HepG2 (cell line): Measurements from ENCODE around the gene SULT2B1. TPM values are rescaled to one million over a fixed set of nuclear protein-coding genes. Genes with fewer than 3 reads are reported as not detected.

Experiments
- FOXM1 ChIP-seq: sonication (generic); formaldehyde crosslinking; IDR thresholded peaks from 2 replicates; pipeline ENCODE4 v1.5.0; 2020; ENCODE audit warnings: missing genetic modification reagents
- KDM4B ChIP-seq: sonication (generic); formaldehyde crosslinking; IDR thresholded peaks from 2 replicates; pipeline ENCODE4 v1.4.0; 2020; ENCODE audit warnings: missing genetic modification reagents
- PTBP1 ChIP-seq: fragments of 200-400 bp; formaldehyde crosslinking; IDR thresholded peaks from 2 replicates; pipeline ENCODE4 v1.6.1; 2018; ENCODE audit warnings: low read length, low read depth; ENCODE audit not compliant: poor library complexity, severe bottlenecking
- TARDBP ChIP-seq: sonication (generic); formaldehyde crosslinking; IDR thresholded peaks from 2 replicates; pipeline ENCODE4 v1.8.0; 2022; ENCODE audit warnings: mild to moderate bottlenecking, missing genetic modification reagents
- ZNF530 ChIP-seq: sonication (generic); formaldehyde crosslinking; IDR thresholded peaks from 2 replicates; pipeline ENCODE4 v1.5.0; 2020; ENCODE audit warnings: low read depth, mild to moderate bottlenecking, missing genetic modification reagents
- ZNF558 ChIP-seq: sonication (generic); formaldehyde crosslinking; IDR thresholded peaks from 2 replicates; pipeline ENCODE4 v1.9.0; 2022; ENCODE audit warnings: mild to moderate bottlenecking, missing genetic modification reagents, borderline replicate concordance
- ZNF619 ChIP-seq: sonication (generic); formaldehyde crosslinking; IDR thresholded peaks from 2 replicates; pipeline ENCODE4 v1.4.0; 2020; ENCODE audit warnings: mild to moderate bottlenecking, missing genetic modification reagents
- polyA plus RNA-seq, 8 experiments: library from polyadenylated mRNA; depleted of rRNA in 3 of 8; stranded (reverse) in 7 of 8; unstranded in 1 of 8; fragments of >200 nt; fragmentation: Illumina TruSeq in 4 of 8; extraction: Trizol in 4 of 8; gene quantifications; 2 replicates each; pipeline versions ENCODE4 v1.2.1 to v1.2.3, GENCODE V29; 2011 to 2016; ENCODE audit warnings: low read depth in 4 of 8, missing spikeins in 1 of 8, mixed read lengths in 1 of 8; ENCODE audit not compliant: insufficient read depth in 1 of 8
- total RNA-seq, 5 experiments: library from RNA; depleted of rRNA; stranded (reverse); fragments of >200 nt; fragmentation: Illumina TruSeq; extraction: Trizol; gene quantifications; 2 replicates each; pipeline ENCODE4 v1.2.3, GENCODE V29; 2016; ENCODE audit warnings: low read depth in 1 of 5
- TF ChIP-seq, protein P1 (sequence below): sonication (generic); formaldehyde crosslinking; IDR thresholded peaks from 2 replicates; pipeline ENCODE4 v1.4.0; 2020; ENCODE audit warnings: missing genetic modification reagents
- TF ChIP-seq, protein P2 (sequence below): sonication (generic); formaldehyde crosslinking; IDR thresholded peaks from 2 replicates; pipeline ENCODE4 v1.5.1; 2020; ENCODE audit warnings: missing genetic modification reagents, mild to moderate bottlenecking, borderline replicate concordance
- TF ChIP-seq, protein P3 (sequence below): sonication (generic); formaldehyde crosslinking; conservative IDR thresholded peaks from 2 replicates; pipeline ENCODE4 v1.4.0; 2020; ENCODE audit warnings: mild to moderate bottlenecking, missing genetic modification reagents, moderate library complexity
- TF ChIP-seq, protein P4 (sequence below): IDR thresholded peaks from 2 replicates; pipeline ENCODE4 v1.6.1; 2016; ENCODE audit warnings: low read depth
- TF ChIP-seq, protein P5 (sequence below): sonication (generic); formaldehyde crosslinking; IDR thresholded peaks from 2 replicates; pipeline ENCODE4 v1.5.1; 2020; ENCODE audit warnings: missing genetic modification reagents, mild to moderate bottlenecking, borderline replicate concordance

SULT2B1 gene
- total and polyA plus RNA-seq, 2 of the 13 experiments (the other 11 are each of a cell fraction or from before 2014, with no cell fraction given): 0.13 TPM; not detected in 1

DNA sequence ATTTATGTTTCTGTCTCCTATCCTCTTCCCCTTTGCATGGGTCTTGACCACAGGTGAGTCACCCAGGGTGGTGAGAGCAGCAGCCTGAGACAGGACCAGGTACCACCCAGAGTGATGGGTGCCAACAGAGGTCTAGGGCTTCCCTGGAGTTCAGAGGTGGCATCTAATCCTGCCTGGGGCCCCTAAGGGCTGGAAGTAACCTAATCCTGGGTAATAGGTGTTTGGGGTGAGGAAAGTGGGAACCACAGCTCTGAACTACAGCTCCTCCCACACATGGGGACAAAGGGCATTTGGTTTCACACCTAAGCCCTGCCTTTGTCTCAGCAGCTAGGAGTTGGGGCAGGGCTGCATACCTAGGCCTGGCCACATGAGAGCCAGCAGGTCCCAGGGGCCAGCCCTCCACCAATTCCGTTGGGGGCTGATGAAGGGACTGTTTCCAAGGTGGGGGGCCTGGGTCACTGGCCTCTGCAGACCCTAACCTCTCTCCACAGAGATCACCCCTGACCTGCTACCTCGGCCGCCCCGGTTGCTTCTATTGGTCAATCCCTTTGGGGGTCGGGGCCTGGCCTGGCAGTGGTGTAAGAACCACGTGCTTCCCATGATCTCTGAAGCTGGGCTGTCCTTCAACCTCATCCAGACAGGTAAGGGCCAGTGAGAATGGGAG, 75.4 kb downstream of the SULT2B1 start (continued):
- TF ChIP-seq, protein P1, sequence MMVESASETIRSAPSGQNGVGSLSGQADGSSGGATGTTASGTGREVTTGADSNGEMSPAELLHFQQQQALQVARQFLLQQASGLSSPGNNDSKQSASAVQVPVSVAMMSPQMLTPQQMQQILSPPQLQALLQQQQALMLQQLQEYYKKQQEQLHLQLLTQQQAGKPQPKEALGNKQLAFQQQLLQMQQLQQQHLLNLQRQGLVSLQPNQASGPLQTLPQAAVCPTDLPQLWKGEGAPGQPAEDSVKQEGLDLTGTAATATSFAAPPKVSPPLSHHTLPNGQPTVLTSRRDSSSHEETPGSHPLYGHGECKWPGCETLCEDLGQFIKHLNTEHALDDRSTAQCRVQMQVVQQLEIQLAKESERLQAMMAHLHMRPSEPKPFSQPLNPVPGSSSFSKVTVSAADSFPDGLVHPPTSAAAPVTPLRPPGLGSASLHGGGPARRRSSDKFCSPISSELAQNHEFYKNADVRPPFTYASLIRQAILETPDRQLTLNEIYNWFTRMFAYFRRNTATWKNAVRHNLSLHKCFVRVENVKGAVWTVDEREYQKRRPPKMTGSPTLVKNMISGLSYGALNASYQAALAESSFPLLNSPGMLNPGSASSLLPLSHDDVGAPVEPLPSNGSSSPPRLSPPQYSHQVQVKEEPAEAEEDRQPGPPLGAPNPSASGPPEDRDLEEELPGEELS (CRISPR knock-in tag): no peak
- TF ChIP-seq ZNF558 (CRISPR knock-in tag) (no peak), TARDBP (0 out of 2 replicates have a peak, but pooled peaks have one; percentile 27), ZNF530 (CRISPR knock-in tag) (no peak), PTBP1 (no peak), ZNF619 (CRISPR knock-in tag) (no peak), FOXM1 (no peak), KDM4B (no peak)
- TF ChIP-seq, protein P2, sequence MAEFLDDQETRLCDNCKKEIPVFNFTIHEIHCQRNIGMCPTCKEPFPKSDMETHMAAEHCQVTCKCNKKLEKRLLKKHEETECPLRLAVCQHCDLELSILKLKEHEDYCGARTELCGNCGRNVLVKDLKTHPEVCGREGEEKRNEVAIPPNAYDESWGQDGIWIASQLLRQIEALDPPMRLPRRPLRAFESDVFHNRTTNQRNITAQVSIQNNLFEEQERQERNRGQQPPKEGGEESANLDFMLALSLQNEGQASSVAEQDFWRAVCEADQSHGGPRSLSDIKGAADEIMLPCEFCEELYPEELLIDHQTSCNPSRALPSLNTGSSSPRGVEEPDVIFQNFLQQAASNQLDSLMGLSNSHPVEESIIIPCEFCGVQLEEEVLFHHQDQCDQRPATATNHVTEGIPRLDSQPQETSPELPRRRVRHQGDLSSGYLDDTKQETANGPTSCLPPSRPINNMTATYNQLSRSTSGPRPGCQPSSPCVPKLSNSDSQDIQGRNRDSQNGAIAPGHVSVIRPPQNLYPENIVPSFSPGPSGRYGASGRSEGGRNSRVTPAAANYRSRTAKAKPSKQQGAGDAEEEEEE: no peak
- TF ChIP-seq, protein P3, sequence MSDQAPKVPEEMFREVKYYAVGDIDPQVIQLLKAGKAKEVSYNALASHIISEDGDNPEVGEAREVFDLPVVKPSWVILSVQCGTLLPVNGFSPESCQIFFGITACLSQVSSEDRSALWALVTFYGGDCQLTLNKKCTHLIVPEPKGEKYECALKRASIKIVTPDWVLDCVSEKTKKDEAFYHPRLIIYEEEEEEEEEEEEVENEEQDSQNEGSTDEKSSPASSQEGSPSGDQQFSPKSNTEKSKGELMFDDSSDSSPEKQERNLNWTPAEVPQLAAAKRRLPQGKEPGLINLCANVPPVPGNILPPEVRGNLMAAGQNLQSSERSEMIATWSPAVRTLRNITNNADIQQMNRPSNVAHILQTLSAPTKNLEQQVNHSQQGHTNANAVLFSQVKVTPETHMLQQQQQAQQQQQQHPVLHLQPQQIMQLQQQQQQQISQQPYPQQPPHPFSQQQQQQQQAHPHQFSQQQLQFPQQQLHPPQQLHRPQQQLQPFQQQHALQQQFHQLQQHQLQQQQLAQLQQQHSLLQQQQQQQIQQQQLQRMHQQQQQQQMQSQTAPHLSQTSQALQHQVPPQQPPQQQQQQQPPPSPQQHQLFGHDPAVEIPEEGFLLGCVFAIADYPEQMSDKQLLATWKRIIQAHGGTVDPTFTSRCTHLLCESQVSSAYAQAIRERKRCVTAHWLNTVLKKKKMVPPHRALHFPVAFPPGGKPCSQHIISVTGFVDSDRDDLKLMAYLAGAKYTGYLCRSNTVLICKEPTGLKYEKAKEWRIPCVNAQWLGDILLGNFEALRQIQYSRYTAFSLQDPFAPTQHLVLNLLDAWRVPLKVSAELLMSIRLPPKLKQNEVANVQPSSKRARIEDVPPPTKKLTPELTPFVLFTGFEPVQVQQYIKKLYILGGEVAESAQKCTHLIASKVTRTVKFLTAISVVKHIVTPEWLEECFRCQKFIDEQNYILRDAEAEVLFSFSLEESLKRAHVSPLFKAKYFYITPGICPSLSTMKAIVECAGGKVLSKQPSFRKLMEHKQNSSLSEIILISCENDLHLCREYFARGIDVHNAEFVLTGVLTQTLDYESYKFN (CRISPR knock-in tag): peak; percentile 53
- TF ChIP-seq, protein P4, sequence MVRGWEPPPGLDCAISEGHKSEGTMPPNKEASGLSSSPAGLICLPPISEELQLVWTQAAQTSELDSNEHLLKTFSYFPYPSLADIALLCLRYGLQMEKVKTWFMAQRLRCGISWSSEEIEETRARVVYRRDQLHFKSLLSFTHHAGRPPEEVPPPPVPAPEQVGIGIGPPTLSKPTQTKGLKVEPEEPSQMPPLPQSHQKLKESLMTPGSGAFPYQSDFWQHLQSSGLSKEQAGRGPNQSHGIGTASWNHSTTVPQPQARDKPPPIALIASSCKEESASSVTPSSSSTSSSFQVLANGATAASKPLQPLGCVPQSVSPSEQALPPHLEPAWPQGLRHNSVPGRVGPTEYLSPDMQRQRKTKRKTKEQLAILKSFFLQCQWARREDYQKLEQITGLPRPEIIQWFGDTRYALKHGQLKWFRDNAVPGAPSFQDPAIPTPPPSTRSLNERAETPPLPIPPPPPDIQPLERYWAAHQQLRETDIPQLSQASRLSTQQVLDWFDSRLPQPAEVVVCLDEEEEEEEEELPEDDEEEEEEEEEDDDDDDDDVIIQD (CRISPR knock-in tag): no peak
- TF ChIP-seq, protein P5, sequence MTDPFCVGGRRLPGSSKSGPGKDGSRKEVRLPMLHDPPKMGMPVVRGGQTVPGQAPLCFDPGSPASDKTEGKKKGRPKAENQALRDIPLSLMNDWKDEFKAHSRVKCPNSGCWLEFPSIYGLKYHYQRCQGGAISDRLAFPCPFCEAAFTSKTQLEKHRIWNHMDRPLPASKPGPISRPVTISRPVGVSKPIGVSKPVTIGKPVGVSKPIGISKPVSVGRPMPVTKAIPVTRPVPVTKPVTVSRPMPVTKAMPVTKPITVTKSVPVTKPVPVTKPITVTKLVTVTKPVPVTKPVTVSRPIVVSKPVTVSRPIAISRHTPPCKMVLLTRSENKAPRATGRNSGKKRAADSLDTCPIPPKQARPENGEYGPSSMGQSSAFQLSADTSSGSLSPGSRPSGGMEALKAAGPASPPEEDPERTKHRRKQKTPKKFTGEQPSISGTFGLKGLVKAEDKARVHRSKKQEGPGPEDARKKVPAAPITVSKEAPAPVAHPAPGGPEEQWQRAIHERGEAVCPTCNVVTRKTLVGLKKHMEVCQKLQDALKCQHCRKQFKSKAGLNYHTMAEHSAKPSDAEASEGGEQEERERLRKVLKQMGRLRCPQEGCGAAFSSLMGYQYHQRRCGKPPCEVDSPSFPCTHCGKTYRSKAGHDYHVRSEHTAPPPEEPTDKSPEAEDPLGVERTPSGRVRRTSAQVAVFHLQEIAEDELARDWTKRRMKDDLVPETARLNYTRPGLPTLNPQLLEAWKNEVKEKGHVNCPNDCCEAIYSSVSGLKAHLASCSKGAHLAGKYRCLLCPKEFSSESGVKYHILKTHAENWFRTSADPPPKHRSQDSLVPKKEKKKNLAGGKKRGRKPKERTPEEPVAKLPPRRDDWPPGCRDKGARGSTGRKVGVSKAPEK (CRISPR knock-in tag): no peak
